GM19240 (cell line): ENCODE results near the gene SOX13.

ENCODE experiments used
- DNase-seq: peaks from one replicate; pipeline ENCODE4 v3.0.0; 2011; ENCODE audit warnings: low spot score; ENCODE audit not compliant: insufficient read length

SOX13 gene

GRCh38 chr1:204130178-204130577, 57.3 kb downstream of the SOX13 start:
- DNase-seq, result no peak

GRCh38 chr1:204130981-204131892, 58.3 kb downstream of the SOX13 start:
- DNase-seq, result no peak

- no peak for DNase-seq
Observed at GRCh38 chr1:204131978-204132377, 59.1 kb downstream of the SOX13 start.

GRCh38 chr1:204132718-204133117, 59.8 kb downstream of the SOX13 start:
- DNase-seq, result no peak

- DNase-seq, result no peak
Observed at GRCh38 chr1:204134103-204134502, 61.2 kb downstream of the SOX13 start.

- no peak for DNase-seq
Observed at GRCh38 chr1:204136814-204137213, 63.9 kb downstream of the SOX13 start.

GRCh38 chr1:204139088-204139487, 66.2 kb downstream of the SOX13 start:
- DNase-seq, result no peak

GRCh38 chr1:204139952-204140351, 67.0 kb downstream of the SOX13 start:
- DNase-seq, result no peak

GRCh38 chr1:204141131-204141530, 68.2 kb downstream of the SOX13 start:
- no peak for DNase-seq

GRCh38 chr1:204142032-204142974, 69.4 kb downstream of the SOX13 start:
- no peak for DNase-seq

GRCh38 chr1:204143276-204144041, 70.5 kb downstream of the SOX13 start:
- no peak for DNase-seq

- no peak for DNase-seq
Observed at GRCh38 chr1:204145033-204145504, 72.2 kb downstream of the SOX13 start.

- no peak for DNase-seq
Observed at GRCh38 chr1:204146309-204146708, 73.4 kb downstream of the SOX13 start.

- DNase-seq, result no peak
Observed at GRCh38 chr1:204146965-204147364, 74.0 kb downstream of the SOX13 start.

GRCh38 chr1:204147406-204148383, 74.8 kb downstream of the SOX13 start:
- no peak for DNase-seq

- DNase-seq, result no peak
Observed at GRCh38 chr1:204149107-204149506, 76.2 kb downstream of the SOX13 start.

- no peak for DNase-seq
Observed at GRCh38 chr1:204149635-204150565, 77.0 kb downstream of the SOX13 start.

- DNase-seq, result no peak
Observed at GRCh38 chr1:204150702-204151551, 78.0 kb downstream of the SOX13 start.
